CD14-positive monocyte (primary cell): Measurements from ENCODE around the gene CD38. TPM values are rescaled to one million over a fixed set of nuclear protein-coding genes. Genes with fewer than 3 reads are reported as not detected.
A peak's percentile ranks its signal among the peaks of the same experiment; 100 is the strongest.

Experiments used
- DNase-seq, 3 donors: peaks; one replicate each; pipeline ENCODE4 v3.0.0-alpha.2; 2011 to 2022
- H2AFZ ChIP-seq: 2 replicates; pipeline ENCODE4 v1.6.0; 2012; ENCODE audit warnings: mild to moderate bottlenecking, low read depth, low read length, inconsistent platforms; ENCODE audit not compliant: insufficient read depth, poor library complexity, severe bottlenecking
- H3K27ac ChIP-seq, 2 donors: 1 replicate in 1 of 2; 2 replicates in 1 of 2; pipeline ENCODE4 v1.5.1; 2012 to 2013; ENCODE audit warnings: low read length in 2 of 2, control low read depth in 1 of 2, inconsistent platforms in 1 of 2, low read depth in 1 of 2, mild to moderate bottlenecking in 1 of 2
- H3K27me3 ChIP-seq, 2 donors: one replicate each; pipeline versions ENCODE4 v1.6.0 to v1.6.1; 2011 to 2013; ENCODE audit warnings: low read length in 2 of 2; ENCODE audit not compliant: control insufficient read depth in 2 of 2, insufficient read depth in 2 of 2
- H3K36me3 ChIP-seq, 2 donors: replicated peaks in 1 of 2; 1 replicate in 1 of 2; 2 replicates in 1 of 2; pipeline versions ENCODE4 v1.5.1 to v1.6.1; 2012 to 2013; ENCODE audit warnings: low read length in 2 of 2, control low read depth in 1 of 2, inconsistent platforms in 1 of 2, mild to moderate bottlenecking in 1 of 2; ENCODE audit not compliant: insufficient read depth in 2 of 2, control insufficient read depth in 1 of 2
- H3K4me1 ChIP-seq, 2 donors: 1 replicate in 1 of 2; 2 replicates in 1 of 2; pipeline versions ENCODE4 v1.5.1 to v1.6.1; 2012 to 2013; ENCODE audit warnings: low read length in 2 of 2, control low read depth in 1 of 2, inconsistent platforms in 1 of 2, mild to moderate bottlenecking in 1 of 2, moderate library complexity in 1 of 2; ENCODE audit not compliant: insufficient read depth in 2 of 2, control insufficient read depth in 1 of 2
- H3K4me2 ChIP-seq: replicated peaks from 2 replicates; pipeline ENCODE3; 2012; ENCODE audit warnings: low read length, moderate library complexity, mild to moderate bottlenecking; ENCODE audit not compliant: poor library complexity, severe bottlenecking; ENCODE audit errors: extremely low read depth
- H3K4me3 ChIP-seq, 3 experiments: fragments of 200-600 bp in 1 of 3; sonication (generic) in 1 of 3; replicated peaks in 1 of 3; 1 replicate in 2 of 3; 2 replicates in 1 of 3; pipeline ENCODE4 v1.5.1; 2011 to 2013; ENCODE audit warnings: low read length in 3 of 3, mild to moderate bottlenecking in 3 of 3, control low read depth in 2 of 3, low read depth in 2 of 3, inconsistent platforms in 1 of 3, moderate library complexity in 1 of 3
- H3K79me2 ChIP-seq: 2 replicates; pipeline ENCODE4 v1.6.0; 2012; ENCODE audit warnings: mild to moderate bottlenecking, control low read depth, inconsistent platforms, low read length, moderate library complexity; ENCODE audit not compliant: insufficient read depth
- H3K9ac ChIP-seq: 2 replicates; pipeline ENCODE4 v1.6.0; 2017; ENCODE audit warnings: low read length, mild to moderate bottlenecking; ENCODE audit not compliant: insufficient read depth, poor library complexity, severe bottlenecking
- H3K9me3 ChIP-seq, 2 donors: replicated peaks in 1 of 2; 1 replicate in 1 of 2; 2 replicates in 1 of 2; pipeline versions ENCODE4 v1.5.1 to v1.6.1; 2012 to 2013; ENCODE audit warnings: low read length in 2 of 2, control low read depth in 1 of 2; ENCODE audit not compliant: control insufficient read depth in 1 of 2, insufficient read depth in 1 of 2
- H4K20me1 ChIP-seq: 2 replicates; pipeline ENCODE4 v1.6.0; 2012; ENCODE audit warnings: mild to moderate bottlenecking, low read length, control low read depth, moderate library complexity; ENCODE audit not compliant: insufficient read depth
- H3K27ac Mint-ChIP-seq, 7 donors: one replicate each; pipeline ENCODE4 v1.8.0; 2020; ENCODE audit warnings: mild to moderate bottlenecking in 7 of 7, mixed read lengths in 7 of 7, moderate library complexity in 6 of 7, inconsistent platforms in 2 of 7
- H3K27me3 Mint-ChIP-seq, 3 donors: one replicate each; pipeline ENCODE4 v1.8.0; 2021 to 2022; ENCODE audit warnings: low read depth in 3 of 3, mild to moderate bottlenecking in 3 of 3, mixed read lengths in 3 of 3, moderate library complexity in 3 of 3, inconsistent platforms in 1 of 3
- H3K36me3 Mint-ChIP-seq, 2 donors: one replicate each; pipeline ENCODE4 v1.8.0; 2020; ENCODE audit warnings: mixed read lengths in 2 of 2, inconsistent platforms in 1 of 2, mild to moderate bottlenecking in 1 of 2
- H3K4me1 Mint-ChIP-seq: one replicate; pipeline ENCODE4 v1.8.0; 2020; ENCODE audit warnings: mild to moderate bottlenecking, mixed read lengths
- H3K4me3 Mint-ChIP-seq, 2 donors: one replicate each; pipeline ENCODE4 v1.8.0; 2020; ENCODE audit warnings: mild to moderate bottlenecking in 2 of 2, mixed read lengths in 2 of 2, moderate library complexity in 1 of 2
- H3K9me3 Mint-ChIP-seq, 7 donors: one replicate each; pipeline ENCODE4 v1.8.0; 2020 to 2022; ENCODE audit warnings: mixed read lengths in 7 of 7, mild to moderate bottlenecking in 6 of 7, moderate library complexity in 6 of 7, inconsistent platforms in 2 of 7
- CTCF ChIP-seq: fragments of 200-600 bp; IDR thresholded peaks from one replicate; pipeline ENCODE4 v1.8.0; 2022; ENCODE audit warnings: antibody characterized with exemption, mild to moderate bottlenecking
- WGBS: methylation state at CpG from one replicate; pipeline ENCODE4 v1.1.5; 2013; ENCODE audit warnings: missing lambda C conversion rate; ENCODE audit not compliant: insufficient coverage; 5-methylcytosine and 5-hydroxymethylcytosine counted together
- intact Hi-C, 2 donors: fragments of 100-400 bp; cut with micrococcal nuclease; formaldehyde crosslinking; loops; one replicate each; pipeline versions ENCODE4 v1.15.0 to v1.15.1; 2023
- polyA plus RNA-seq, 3 donors: library from polyadenylated mRNA; depleted of rRNA in 1 of 3; unstranded in 2 of 3; stranded (reverse) in 1 of 3; fragments of 300-500 nt in 2 of 3; fragments of >200 nt in 1 of 3; fragmentation: Illumina TruSeq in 2 of 3; gene quantifications; 1 replicate in 2 of 3; 2 replicates in 1 of 3; pipeline ENCODE4 v1.2.3, GENCODE V29; 2012 to 2021

CD38 gene
- polyA plus RNA-seq, 3 donors: 2.3 to 4.4 (median 3.0) TPM

DNA sequence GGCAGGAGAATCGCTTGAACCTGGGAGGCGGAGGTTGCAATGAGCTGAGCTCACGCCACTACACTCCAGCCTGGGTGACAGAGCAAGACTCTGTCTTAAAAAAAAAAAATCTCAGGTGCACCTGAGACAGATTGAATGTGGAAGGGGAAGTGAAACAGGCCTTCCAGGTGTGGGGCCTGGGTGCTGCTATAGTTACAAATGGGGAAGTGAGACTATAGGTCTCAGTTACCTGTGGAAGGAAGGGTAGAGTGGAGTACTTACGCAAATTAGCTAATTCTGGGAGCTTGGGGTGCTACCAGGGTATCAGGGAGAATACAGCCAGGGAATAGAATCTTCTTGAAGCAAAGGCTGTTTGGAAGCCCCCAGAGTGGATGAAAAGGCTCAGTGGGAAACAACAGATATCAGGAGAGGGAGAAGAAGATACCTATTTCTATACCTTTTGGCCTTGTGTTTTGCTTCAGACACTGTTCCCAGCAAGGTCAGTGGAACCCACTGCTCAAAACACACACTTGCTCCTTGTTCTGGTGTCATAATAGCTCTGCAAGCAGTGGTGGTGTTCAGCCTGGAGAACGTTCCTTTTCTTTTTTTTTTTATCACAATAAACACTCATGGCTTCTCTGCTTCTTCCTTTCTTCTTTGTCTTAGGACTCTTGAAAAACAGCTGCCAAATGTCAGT is 7.0 kb downstream of the CD38 start:
- Histone ChIP-seq H3K9me3 (peaks cover 0 to 4% of the 10 kb centered on the region in 2 donors), H3K27ac (no peak overlapping the region), H3K79me2 (peaks cover 67% of the 10 kb centered on the region), H2AFZ (no peak overlapping the region), H3K4me1 (peaks cover 44 to 45% of the 10 kb centered on the region in 2 donors), H3K36me3 (peaks cover 0 to 11% of the 10 kb centered on the region in 2 donors), H3K4me3 (no peak overlapping the region), H4K20me1 (no peaks in the 10 kb centered on the region), H3K9ac (no peak overlapping the region), H3K4me2 (no peak overlapping the region), H3K27me3 (no peaks in the 10 kb centered on the region)
- TF ChIP-seq CTCF: no peak
- peaks cover 29% of the 10 kb centered on the region in 2 donors for H3K36me3 Mint-ChIP-seq
- H3K4me3 Mint-ChIP-seq: no peak overlapping the region
- intact Hi-C loops: no loop called here
- H3K4me1 Mint-ChIP-seq: peaks cover 47% of the 10 kb centered on the region
- H3K27me3 Mint-ChIP-seq: peaks cover 0 to 2% (median 0%) of the 10 kb centered on the region in 3 donors
- WGBS: 100% methylated on average over 4 of the region's 5 CpGs
- no peak for DNase-seq
- peak overlapping the region in 3 of 7 donors; percentile 17 to 75 (median 30) for H3K27ac Mint-ChIP-seq
- H3K9me3 Mint-ChIP-seq: peaks cover 0 to 8% (median 3%) of the 10 kb centered on the region in 7 donors

GRCh38 chr4:15786743-15787142 is 8.6 kb downstream of the CD38 start:
- Mint-ChIP-seq H3K27me3 (peaks cover 0 to 2% (median 0%) of the 10 kb centered on the region in 3 donors), H3K9me3 (peaks cover 0 to 10% (median 3%) of the 10 kb centered on the region in 7 donors), H3K36me3 (peaks cover 29 to 36% of the 10 kb centered on the region in 2 donors), H3K4me3 (no peak overlapping the region), H3K4me1 (peaks cover 31% of the 10 kb centered on the region), H3K27ac (no peak overlapping the region)
- TF ChIP-seq CTCF: no peak
- no peak overlapping the region for H3K27ac ChIP-seq
- WGBS: 96% methylated on average over 26 of the region's 26 CpGs
- peaks cover 0 to 11% of the 10 kb centered on the region in 2 donors for H3K36me3 ChIP-seq
- intact Hi-C loops: no loop called here
- no peaks in the 10 kb centered on the region for H3K27me3 ChIP-seq
- no peak overlapping the region for H2AFZ ChIP-seq
- H4K20me1 ChIP-seq: no peaks in the 10 kb centered on the region
- H3K79me2 ChIP-seq: peaks cover 57% of the 10 kb centered on the region
- no peak overlapping the region for H3K4me2 ChIP-seq
- H3K9ac ChIP-seq: no peak overlapping the region
- DNase-seq: no peak
- H3K4me1 ChIP-seq: peaks cover 28% of the 10 kb centered on the region in 2 donors
- peaks cover 0 to 4% of the 10 kb centered on the region in 2 donors for H3K9me3 ChIP-seq
- no peak overlapping the region for H3K4me3 ChIP-seq
